ENCODE measurements around the gene TTLL9.

The TTLL9 gene

DNA sequence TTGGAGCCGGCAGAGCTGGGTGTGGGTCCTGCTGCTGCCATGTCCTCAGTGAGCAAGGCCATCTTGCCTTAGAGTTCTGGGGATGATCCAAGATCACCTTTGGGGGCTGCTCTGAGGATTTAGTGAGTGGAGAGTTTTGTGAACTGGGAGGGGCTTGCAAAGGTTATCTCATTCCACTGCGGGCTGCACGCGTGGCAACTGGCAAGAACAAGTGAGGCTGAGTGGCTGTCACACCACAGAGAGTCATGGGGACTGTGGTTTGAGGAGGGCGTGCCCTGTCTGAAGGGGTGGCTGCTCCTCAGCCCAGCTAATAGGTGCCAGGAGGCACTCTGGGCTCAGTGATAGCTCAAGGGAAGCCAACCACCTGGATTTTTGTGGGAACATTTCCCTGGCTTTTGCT is 37.6 kb downstream of the TTLL9 start:
- TF ChIP-seq ZFX (IDR thresholded peaks at IDR 0.05): no peak
- TF ChIP-seq, protein P1, sequence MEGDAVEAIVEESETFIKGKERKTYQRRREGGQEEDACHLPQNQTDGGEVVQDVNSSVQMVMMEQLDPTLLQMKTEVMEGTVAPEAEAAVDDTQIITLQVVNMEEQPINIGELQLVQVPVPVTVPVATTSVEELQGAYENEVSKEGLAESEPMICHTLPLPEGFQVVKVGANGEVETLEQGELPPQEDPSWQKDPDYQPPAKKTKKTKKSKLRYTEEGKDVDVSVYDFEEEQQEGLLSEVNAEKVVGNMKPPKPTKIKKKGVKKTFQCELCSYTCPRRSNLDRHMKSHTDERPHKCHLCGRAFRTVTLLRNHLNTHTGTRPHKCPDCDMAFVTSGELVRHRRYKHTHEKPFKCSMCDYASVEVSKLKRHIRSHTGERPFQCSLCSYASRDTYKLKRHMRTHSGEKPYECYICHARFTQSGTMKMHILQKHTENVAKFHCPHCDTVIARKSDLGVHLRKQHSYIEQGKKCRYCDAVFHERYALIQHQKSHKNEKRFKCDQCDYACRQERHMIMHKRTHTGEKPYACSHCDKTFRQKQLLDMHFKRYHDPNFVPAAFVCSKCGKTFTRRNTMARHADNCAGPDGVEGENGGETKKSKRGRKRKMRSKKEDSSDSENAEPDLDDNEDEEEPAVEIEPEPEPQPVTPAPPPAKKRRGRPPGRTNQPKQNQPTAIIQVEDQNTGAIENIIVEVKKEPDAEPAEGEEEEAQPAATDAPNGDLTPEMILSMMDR (conservative IDR thresholded peaks at IDR 0.05): no peak
- no peak overlapping the region for H3K27ac ChIP-seq

DNA sequence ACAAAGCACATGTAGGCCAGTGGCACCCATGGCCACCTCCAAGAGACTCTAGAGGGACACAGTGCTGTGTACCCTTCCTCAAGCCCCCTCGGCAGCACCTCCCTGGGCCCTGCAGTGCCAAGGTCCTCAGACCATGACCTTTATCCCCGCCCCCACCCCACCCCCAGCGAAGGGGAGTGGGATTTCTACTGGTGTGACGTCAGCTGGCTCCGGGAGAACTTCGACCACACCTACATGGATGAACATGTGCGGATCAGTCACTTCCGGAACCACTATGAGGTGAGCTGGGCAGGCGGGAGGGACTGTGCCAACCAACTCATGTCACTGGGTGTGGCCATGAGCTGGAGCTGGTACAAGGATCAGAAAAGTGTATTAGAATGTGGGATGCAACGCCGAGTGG is 38.0 kb downstream of the TTLL9 start:
- no peak for TF ChIP-seq ZFX (IDR thresholded peaks at IDR 0.05)
- TF ChIP-seq, protein P1 (conservative IDR thresholded peaks at IDR 0.05): no peak
- no peak overlapping the region for H3K27ac ChIP-seq

DNA sequence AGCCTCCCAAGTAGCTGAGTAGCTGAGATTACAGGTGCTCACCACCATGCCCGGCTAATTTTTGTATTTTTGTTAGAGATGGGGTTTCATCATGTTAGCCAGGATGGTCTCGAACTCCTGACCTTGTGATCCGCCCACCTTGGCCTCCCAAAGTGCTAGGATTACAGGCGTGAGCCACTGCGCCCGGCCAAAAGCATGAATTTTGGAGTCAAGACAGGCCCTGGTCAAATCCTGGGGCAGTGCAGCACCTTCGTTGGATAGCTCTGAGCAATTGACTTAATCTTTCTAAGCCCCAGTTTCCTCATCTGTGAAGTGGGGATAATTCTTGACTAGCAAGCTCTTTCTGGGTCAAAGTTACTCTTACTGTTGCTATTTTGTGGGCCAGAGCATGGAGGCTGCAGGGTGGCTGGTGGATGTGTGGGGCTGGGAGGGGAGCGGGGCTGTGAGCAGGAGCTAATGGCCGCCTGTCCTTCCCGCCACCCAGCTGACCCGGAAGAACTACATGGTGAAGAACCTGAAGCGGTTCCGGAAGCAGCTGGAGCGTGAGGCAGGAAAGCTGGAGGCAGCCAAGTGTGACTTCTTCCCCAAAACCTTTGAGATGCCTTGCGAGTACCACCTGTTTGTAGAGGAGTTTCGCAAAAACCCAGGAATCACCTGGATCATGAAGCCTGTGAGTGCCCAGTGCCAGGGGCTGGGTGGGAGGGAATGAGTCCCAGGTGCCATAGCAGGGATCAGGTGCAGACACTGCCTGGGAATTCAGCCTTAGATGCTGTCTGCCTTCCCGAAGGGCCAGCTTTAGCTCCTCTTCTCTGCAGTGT is 39.0 kb downstream of the TTLL9 start:
- no peak for TF ChIP-seq ZFX (IDR thresholded peaks at IDR 0.05)
- TF ChIP-seq, protein P1 (conservative IDR thresholded peaks at IDR 0.05): no peak
- no peak overlapping the region for H3K27ac ChIP-seq

DNA sequence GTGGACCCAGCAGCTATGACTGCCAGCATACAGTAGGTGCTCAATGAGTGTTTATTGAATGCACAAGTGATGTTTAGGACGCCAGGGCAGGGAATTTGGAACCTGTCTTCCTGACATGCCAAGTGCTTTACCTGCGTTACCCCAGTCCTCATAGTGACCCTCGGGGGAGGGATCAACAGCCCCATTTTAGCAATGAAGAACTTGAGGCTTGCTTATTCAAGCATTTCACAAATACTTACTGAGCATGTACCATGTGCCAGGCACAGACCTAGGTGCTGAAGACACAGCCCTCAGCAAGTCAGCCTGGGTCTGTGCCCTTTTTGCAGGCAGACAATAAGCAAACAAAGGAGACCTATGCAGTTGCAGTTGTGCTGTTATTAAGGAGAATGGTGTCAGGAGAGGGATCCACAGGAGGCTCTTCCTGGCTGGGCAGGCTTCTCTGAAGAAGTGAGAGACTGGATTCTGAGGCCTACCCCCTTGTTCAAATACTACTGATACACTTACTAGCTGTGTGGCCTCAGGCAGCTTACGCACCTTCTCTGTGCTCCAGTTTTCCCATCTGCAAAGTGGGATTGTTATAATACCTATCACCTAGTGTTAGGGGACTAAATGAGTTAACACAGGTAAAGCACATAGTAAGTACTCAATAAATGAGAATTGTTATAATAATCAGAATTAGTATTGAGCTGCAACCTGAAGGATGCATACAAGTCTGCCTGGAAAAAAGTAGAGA is 39.8 kb downstream of the TTLL9 start:
- H3K27ac ChIP-seq: no peak overlapping the region
- no peak for TF ChIP-seq ZFX (IDR thresholded peaks at IDR 0.05)
- TF ChIP-seq, protein P1 (conservative IDR thresholded peaks at IDR 0.05): no peak

DNA sequence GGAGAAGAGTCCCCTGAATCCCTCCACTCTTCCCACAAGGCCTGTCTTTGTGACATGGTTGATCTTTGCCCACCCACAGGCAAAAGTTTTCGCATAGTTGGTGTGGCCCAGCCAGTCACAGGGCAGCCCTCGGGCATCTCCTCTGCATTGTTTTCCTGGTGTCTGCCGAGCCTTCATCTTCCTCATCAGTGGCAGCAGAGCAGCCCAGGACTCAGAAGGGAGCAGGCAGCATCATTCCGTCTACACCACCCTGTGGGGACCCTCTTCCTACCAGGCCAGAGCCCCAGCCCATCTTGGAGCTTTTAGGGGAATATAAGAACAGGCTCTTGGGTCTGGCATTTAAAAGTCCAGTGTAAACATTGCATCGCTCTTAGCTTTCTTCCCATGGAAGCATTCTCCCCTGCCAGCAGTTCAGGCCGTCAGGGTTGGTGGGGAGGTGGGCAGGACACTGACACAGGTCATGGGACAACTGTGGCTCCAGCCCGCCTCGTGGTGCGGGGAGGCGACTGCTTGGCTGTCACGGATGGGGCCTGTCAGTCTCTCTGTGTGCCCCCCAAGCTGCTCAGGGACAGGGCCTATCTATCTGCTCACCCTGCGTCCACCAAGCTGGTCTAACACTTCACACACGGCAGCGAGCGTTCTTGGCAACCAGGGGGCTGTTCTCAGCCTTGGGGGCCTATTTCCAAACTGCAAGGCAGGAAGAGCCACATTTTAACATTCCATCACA is 43.2 kb downstream of the TTLL9 start:
- no peak for TF ChIP-seq ZFX (IDR thresholded peaks at IDR 0.05)
- TF ChIP-seq, protein P1 (conservative IDR thresholded peaks at IDR 0.05): no peak
- no peak overlapping the region for H3K27ac ChIP-seq

DNA sequence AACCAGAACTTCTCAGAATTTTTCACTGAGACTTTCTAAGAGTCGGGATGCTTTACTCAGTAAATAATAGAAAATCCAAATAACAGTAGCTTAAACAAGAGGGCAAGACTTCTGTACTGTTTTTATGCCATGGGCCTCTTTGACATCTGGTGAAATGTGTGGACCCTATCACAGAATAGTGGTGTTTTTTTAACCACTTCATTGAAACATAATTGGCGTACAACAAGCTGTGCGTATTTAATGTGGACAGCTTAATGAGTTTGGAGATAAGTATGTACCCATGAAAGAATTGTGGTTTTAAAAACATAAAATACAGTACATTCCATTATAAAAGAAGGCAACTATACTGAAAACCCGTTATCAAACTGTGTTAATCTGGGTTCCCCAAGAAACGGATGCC is 43.7 kb downstream of the TTLL9 start:
- TF ChIP-seq, protein P1 (conservative IDR thresholded peaks at IDR 0.05): no peak
- TF ChIP-seq ZFX (IDR thresholded peaks at IDR 0.05): no peak

More for the DNA sequence above, 43.7 kb downstream of the TTLL9 start:
- no peak overlapping the region for H3K27ac ChIP-seq
